NOMO-1 treated with dmso at 0.1 percent for 144 hours (cell line): ENCODE results near the gene AHSG.
"Not testable (repeated sequence)": the region's sequence is repeated elsewhere in the genome, so short reads cannot be mapped to it uniquely, and the experiment has no call there.

Experiments
- DNase-seq: peaks from one replicate; lab custom pipeline; 2025; ENCODE audit not compliant: unreplicated experiment; lab: John Stamatoyannopoulos, UW

The AHSG gene

DNA sequence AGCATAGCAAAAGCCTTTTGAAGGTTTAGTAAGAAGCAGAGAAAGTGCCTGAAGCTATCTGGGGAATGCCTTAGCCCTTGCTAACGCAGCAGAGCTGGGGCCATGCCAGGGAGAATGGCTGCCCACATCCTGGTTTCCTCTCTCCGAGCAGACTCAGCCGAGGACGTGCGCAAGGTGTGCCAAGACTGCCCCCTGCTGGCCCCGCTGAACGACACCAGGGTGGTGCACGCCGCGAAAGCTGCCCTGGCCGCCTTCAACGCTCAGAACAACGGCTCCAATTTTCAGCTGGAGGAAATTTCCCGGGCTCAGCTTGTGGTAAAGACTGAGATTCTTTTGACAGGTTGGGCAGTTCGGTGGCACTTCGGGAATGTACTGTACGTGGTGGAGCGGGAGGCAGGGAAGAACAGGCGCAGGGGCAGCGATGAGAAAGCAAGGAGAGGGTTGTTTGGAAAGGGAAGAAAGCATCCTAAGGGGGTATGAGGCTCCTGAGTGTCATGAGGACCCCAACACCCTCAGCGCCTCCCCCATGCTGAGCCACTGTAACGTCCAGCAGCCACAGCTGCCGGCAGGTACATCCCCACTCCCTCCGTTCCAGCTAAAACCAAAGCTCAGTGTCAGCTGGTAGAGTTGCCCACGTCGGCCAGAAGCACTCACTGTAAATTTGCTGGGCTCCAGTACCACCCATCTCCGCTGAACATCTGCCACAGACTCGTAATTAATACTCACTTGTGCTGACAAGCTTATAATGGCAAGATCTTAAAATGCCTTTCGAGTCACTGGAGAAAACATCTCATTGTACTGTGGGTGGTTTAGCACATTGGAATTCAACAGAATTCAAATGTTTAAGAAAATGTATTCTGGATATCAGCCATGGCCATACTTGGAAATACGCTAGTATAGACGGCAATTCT lies 4.4 kb downstream of the AHSG start:
- peak; percentile 92 for DNase-seq

DNA sequence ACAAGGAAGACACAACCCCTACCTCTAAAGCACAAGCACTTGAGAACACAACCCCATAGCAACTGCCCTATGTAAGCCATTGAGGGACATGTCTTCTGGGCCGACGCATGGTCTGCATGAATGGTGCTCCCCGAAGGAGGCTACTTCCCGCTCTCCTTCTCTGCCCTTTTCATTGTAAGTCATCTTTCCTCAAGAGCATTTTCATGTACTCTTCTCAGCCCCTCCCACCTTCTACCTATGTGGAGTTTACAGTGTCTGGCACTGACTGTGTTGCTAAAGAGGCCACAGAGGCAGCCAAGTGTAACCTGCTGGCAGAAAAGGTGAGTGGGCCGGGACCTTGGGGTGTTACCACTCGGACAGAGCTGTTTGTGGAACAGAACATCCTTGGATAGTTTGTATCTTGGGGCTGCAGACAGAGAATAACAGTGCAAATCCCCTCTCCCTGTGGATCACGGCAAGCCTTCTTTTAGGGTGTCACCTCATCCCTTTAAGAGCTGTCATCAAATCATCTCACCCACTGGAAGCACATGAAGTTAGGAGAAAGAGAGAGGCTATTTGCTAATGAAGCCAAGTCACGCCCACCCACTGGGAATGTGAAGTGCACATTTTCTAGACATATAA lies 5.6 kb downstream of the AHSG start:
- DNase-seq: no peak

DNA sequence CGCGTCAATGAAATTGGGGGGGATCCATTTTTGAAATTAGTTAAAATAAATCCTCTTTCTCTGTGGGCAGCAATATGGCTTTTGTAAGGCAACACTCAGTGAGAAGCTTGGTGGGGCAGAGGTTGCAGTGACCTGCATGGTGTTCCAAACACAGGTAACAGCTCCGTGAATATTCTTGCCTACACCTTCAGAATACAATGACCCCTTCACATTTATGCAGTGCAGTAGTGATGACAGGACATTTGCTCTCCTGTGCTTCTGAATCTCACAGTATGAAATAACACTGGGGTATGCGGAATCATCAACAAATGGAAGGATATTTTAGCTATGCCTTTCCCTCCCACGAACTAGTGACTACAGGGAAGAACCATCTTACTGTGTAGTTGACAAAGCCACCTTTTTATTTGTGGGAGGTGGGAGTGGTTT lies 6.9 kb downstream of the AHSG start:
- no peak for DNase-seq

DNA sequence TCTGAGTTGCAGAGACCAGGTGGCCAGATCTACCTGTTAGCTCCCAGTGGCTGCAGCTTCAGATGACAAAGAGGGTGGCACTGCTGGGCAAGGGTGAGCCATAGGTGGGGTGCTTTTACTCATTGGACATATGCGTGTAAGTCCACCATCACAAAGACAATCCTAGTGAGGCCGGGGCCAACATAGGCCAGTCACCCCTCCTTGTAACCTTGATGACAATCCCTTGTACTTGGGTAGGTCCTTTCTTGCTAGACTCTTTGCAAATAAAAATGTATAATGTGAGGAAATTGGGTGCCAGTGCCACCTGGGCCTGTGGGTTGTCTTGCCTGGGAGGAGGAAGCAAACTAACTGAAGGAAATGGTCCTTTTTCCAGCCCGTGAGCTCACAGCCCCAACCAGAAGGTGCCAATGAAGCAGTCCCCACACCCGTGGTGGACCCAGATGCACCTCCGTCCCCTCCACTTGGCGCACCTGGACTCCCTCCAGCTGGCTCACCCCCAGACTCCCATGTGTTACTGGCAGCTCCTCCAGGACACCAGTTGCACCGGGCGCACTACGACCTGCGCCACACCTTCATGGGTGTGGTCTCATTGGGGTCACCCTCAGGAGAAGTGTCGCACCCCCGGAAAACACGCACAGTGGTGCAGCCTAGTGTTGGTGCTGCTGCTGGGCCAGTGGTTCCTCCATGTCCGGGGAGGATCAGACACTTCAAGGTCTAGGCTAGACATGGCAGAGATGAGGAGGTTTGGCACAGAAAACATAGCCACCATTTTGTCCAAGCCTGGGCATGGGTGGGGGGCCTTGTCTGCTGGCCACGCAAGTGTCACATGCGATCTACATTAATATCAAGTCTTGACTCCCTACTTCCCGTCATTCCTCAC lies 7.6 kb downstream of the AHSG start:
- no peak for DNase-seq

DNA sequence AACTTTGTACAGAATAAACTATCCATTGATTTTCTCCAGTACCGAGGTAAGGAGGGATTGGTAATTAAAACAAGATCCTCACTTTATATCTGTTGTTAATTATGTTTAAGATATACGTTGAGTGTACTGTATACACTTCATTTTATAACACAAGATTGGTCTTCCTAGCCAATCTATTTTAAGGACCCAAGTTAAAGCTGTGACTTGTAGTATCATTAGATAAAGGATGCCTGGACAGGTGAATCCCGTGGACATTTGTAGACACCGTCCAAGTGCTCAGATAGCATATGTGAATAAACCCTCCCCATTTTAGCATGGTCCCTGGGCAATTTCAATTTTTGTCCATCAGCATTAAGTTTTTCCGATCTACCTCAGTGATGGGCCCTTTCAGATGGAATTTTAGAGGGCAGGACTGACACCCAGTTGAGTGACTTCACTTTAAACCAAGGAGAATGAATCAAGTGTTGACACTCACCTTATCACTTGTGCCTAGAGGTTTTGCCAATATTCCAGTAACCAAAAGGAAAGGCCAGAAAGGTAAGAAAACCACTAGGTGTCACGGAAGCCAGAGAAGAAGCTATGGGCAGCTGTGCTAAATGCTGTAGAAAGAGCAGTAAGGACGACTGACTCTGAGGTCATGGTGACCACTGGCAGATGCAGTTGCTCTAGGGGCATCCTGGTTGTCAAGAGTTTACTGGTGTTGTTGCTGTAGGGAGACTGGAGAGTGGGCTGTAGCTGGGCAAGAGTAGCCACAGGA lies 9.2 kb downstream of the AHSG start:
- no peak for DNase-seq

DNA sequence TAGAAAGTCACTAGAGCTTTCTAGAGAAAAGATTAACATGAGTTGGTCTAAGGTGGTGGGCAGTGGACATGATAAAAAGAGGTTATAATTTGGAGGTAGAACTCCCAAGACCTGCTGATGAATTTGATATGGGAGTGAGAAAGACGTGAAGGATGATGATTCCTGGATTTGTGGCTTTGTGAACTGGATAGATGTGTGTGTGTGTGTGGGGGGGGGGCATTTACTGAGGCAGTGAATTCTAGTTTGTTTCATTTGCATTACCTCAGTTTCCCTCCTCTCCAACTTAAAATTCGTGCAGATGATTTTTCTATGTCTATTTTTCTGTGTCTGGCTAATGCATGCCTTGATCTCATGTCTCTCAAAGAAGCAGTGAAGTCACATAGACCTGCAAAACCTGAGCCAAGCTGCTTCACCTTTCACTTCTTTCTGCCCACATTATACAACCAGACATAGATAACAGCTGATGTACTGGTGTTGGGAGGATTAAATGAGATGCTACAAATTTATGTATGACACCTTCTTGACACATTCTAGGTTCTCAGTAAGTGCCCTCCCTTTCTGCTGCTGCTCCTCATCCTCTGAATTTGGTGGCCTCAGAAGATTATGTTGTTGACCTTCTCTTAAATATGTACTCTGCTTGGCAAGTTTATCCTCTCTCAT lies 9.9 kb downstream of the AHSG start:
- DNase-seq: no peak

DNA sequence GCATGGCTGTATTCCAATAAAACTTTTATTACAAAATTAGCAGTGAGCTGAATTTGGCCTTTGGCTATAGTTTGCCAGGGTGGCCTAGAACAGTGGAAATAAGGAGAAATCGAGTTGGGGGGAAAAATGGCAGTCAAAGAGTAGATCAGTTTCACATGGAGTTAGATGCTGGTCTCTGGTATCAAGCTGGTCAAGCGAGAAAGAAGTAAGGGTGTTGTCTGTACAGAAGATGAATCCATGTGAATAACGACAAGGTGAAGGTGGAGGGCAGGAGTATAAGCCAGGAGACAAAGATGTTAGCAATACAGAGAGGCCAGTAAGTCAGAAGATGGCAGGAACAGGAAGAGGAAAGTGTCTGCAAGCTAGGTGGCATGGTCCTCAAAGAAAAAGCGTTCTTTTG lies 11.7 kb downstream of the AHSG start:
- no peak for DNase-seq

DNA sequence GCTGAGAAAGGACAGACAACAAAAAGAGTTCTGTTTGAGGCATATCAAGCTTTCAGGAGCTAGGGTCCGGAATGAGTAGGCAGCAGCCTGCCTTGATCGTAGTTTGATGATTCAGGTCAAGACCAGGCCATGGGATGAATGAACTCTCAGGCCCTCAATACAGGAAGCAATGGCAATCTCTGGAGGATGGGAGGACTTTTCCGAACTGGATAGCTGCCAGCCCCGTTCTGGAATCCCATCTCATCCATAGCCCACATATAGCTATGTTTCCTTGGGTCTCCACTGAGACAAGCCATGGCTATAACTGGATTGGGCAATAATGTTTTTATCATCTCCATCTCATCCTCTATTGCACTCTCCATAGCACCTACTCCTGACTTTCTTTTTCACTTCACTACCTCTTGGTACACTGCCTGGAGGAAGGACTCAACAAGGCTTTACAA lies 12.8 kb downstream of the AHSG start:
- DNase-seq: no peak

DNA sequence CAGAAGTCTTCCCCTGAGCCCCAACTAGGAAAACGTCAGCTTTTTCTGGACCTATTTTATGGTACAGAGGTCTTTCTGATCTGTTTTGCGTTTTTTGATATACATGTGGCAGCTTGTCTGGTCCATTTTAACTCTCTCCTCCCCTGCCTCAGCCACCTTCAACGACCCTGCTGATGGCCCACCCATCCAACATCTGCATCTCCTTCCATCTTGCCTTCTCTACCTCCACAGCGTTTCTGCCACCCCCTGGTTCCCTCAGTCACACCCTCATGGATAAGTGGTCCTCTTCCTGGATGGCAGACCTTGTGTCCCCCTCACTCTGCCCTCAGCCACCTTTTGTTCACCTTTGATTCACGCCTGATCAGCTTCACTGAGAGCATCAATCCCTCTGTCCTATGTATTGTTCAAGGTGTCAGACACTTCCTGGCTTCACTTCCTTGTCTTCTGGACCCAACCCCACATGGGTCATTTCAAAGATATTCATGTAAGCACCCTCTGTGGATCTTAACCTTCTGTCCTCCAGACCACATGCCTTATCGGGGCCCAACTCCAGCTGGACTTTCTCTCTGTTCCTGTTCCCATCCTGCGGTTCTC lies 13.5 kb downstream of the AHSG start:
- DNase-seq: no peak

DNA sequence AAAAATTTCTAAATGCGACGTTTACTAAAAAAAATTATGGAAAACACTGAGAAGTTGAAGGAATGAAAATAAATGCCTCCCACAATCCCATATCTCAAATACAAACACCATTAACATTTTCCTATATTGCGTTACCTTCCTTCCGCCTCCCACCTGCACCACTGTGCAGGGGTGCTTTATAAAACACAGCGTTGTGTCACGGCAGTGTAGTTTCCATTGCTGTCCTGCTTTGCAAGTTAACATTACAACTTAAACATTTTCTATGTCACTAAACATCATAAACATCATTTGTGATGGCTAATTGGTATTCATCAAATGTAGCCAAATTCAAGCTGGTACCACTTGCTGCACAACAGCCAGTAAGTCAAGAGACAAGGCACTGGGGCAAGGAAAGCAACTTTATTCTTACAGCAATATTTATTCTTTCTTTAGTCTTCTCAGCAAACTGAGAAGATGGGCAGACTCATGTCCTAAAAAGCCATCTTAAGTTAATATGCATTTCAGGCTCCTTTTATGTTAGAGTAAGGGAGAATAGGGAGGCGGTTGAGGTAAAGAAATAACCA lies 15.1 kb downstream of the AHSG start:
- no peak for DNase-seq

DNA sequence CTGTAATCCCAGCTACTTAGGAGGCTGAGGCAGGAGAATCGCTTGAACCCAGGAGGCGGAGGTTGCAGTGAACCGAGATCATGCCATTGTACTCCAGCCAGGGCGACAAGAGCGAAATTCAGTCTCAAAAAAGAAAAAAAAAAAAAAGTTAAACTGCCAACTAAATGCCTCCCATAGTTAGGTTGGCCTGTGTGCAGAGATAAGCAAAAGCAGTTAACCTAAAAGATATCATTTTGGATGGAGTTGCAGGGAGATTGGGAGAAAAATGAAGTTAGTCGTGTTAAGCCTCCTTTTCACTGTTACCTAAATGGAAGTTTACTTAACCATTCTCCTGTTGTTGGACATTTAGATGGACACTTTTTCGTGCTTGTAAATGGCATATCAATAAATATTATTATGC lies 15.9 kb downstream of the AHSG start:
- no peak for DNase-seq

DNA sequence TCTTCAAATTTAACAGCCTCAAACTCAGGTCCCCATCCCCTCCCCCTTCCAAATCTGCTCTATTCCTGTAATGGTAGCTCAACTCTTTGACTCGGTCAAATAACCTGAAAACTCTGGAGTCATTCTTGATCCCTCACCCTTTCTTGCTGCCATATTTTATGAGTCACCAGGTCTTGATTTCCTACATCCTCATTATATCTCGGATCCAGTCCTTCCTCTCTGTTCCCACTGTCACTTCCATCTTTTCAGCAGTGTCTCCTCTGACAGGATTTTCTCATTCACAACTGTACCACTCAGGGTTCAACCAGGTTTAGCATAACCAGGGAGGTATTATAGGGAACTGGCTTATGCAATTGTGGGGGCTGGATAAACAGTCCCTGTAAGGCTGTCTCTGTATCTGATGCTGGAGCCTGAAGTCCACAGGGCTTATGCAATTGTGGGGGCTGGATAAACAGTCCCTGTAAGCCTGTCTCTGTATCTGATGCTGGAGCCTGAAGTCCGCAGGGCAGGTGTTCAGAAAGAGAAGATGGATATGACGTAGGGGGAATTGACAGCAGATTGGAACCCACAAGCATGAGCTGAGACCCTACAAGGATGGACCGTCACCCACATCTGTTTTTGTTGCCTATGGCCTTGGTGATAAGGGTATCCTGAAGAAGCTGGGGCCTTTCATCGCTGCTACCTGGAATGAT lies 18.2 kb downstream of the AHSG start:
- DNase-seq: no peak

DNA sequence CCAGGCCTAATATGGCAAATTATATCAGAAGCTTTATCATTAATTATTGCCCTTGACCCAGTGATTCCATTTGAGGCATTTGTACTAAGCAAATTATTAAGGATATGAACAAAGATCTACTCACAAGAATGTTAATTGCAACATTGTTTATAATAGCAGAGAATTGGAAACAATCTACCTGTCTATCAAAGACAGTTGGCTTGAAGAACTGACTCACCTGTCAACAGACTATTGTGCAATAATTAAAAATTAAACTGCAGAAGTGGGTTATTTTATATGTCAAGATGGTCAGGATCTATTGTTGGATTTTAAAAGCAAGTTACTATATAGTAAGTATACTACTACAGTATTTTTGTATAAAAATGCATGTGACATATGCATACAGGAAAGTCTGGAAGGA lies 20.6 kb downstream of the AHSG start:
- DNase-seq: no peak

DNA sequence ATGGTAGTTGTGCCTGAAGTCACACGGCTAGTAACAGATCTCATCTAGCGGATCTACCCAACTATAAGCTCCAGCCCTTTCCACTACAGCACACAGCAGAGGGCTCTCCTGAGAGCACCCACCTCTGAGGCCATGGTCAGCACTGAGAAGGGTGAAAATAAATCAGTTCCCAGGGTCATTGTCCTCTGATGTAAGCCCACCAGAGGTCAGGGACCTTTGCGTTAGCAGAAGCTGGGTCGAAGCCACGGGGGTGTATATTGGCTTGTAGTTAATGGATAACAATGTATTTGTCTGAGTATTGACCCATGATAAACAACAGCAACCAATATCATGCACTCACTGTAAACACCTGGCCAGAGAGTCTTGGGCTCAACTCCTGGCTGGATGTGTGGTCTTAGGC lies 21.3 kb downstream of the AHSG start:
- not testable (repeated sequence) for DNase-seq

DNA sequence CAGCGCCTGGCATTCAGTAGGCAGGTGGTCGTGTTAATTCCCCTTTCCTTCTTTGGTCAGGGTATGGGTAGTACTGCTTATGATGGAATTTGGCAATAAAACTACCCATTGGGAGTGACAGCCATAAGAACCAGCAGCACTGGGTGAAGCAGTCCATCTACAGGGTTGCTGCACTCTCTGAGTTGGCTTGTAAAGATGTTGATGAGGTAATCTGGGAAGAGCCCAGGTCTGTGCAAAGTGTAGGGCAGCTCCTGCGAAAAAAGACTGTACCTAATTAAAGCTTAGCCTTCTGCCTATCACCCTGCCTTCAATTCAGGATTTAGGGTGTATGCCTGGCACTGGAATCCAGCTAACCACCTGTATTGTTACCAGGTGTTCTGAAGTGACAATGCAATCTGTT lies 22.7 kb downstream of the AHSG start:
- DNase-seq: no peak

DNA sequence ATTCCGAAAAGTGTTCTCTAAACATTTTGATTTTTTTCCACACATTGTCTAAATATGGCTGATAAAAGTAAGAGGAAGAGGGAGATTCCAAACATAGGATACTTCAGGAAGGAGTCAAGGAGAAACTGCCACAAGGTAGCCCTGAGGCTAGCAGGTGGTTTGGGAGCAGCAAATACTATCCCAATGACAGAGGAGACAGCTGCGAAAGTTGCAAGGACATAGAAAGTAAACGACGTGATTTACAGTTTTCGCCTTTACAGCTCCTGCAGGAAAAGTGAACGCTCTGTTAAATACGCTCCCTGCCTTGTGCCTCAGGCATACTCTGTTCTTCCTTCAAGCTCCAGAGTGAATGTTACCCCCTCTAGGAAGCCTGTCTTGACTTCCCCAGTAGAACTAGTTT lies 23.7 kb downstream of the AHSG start:
- no peak for DNase-seq

DNA sequence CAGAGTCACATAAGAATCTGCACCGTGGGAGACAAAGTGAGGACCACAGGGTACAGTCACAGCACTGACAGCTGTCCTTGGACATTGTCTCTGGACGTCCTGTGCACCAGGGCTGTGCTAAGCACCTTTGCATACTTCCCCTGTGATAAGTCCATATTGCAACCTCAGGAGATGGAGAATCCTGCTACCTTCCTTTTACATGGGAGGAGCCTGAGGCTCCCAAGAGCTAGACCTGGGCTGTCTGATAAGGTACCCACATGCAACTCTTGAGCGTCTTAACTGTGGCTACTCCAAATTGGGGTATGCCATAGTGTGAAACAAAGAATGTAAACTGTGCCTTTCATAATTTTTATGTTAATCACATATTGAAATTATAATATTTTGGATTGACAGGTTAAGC lies 24.8 kb downstream of the AHSG start:
- no peak for DNase-seq

DNA sequence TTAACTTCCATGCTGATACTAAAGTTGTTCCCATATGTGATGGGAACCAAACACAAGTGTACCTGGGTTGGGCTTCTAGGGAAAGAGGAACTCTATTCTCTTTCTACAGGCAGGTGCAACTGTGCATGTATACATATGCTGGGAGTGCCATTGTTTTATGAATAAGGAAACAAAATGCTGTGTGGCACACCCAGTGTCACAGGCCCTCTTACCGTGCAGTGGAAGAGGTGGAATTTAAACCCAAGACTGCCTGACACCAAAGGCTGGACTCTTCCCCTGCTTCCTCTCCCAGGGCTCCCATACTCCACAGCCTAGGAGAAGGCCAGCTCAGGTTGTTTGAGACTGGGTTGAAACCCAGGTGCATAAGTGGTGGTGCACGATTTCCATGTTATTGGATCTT lies 25.4 kb downstream of the AHSG start:
- no peak for DNase-seq
